Caco-2 (cell line): Measurements from ENCODE around the gene CXCL10. TPM values are rescaled to one million over a fixed set of nuclear protein-coding genes. Genes with fewer than 3 reads are reported as not detected.
A peak's percentile ranks its signal among the peaks of the same experiment; 100 is the strongest.

Source experiments
- BruUV-seq: library from RNA; stranded (reverse); fragments of 400-500 nt; replicated peaks from 2 replicates; lab custom pipeline; 2021; lab: Mats Ljungman, UMichigan
- CTCF ChIA-PET: fragments of 300-600 bp; sonication (Branson Sonifier 250); formaldehyde crosslinking; loops from one replicate; lab custom pipeline; 2022; ENCODE audit warnings: antibody characterized with exemption; lab: Charles Lee
- POLR2A ChIA-PET: fragments of 300-600 bp; sonication (Branson Sonifier 250); formaldehyde crosslinking; loops from one replicate; lab custom pipeline; 2022; ENCODE audit warnings: antibody characterized with exemption; lab: Charles Lee
- DNase-seq, 2 experiments: peaks; one replicate each; pipeline versions ENCODE4 v3.0.0 to v3.0.0-alpha.2; 2020 to 2022
- H3K27me3 ChIP-seq: replicated peaks from 2 replicates; pipeline ENCODE4 v1.6.0; 2011; ENCODE audit warnings: low read length; ENCODE audit not compliant: control insufficient read depth, insufficient read depth
- H3K36me3 ChIP-seq: 2 replicates; pipeline ENCODE4 v1.5.1; 2011; ENCODE audit warnings: low read length; ENCODE audit not compliant: control insufficient read depth, insufficient read depth
- H3K4me1 ChIP-seq: fragments of 250-450 bp; sonication (Bioruptor Pico); 2 replicates; pipeline ENCODE4 v1.5.1; 2020; ENCODE audit warnings: mild to moderate bottlenecking
- H3K4me3 ChIP-seq: 2 replicates; pipeline ENCODE4 v1.5.1; 2011; ENCODE audit warnings: low read depth, mild to moderate bottlenecking, control low read depth, low read length
- H3K9me3 ChIP-seq: fragments of 250-450 bp; sonication (Bioruptor Pico); 2 replicates; pipeline ENCODE4 v1.5.1; 2020; ENCODE audit warnings: mild to moderate bottlenecking, moderate library complexity
- H3K27ac Mint-ChIP-seq: one replicate; pipeline ENCODE4 v1.8.0; 2022; ENCODE audit warnings: mixed read lengths; ENCODE audit not compliant: unreplicated experiment
- H3K27me3 Mint-ChIP-seq: one replicate; pipeline ENCODE4 v1.8.0; 2022; ENCODE audit warnings: mixed read lengths; ENCODE audit not compliant: insufficient read depth, unreplicated experiment
- H3K36me3 Mint-ChIP-seq: one replicate; pipeline ENCODE4 v1.8.0; 2022; ENCODE audit warnings: mild to moderate bottlenecking, mixed read lengths; ENCODE audit not compliant: insufficient read depth, unreplicated experiment
- H3K4me1 Mint-ChIP-seq: one replicate; pipeline ENCODE4 v1.8.0; 2022; ENCODE audit warnings: low read depth, mixed read lengths; ENCODE audit not compliant: unreplicated experiment
- H3K4me3 Mint-ChIP-seq: one replicate; pipeline ENCODE4 v1.8.0; 2022; ENCODE audit warnings: mild to moderate bottlenecking, moderate library complexity, mixed read lengths; ENCODE audit not compliant: unreplicated experiment
- H3K9me3 Mint-ChIP-seq: one replicate; pipeline ENCODE4 v1.8.0; 2022; ENCODE audit warnings: mixed read lengths; ENCODE audit not compliant: unreplicated experiment
- intact Hi-C: fragments of 100-400 bp; cut with micrococcal nuclease; formaldehyde crosslinking; loops from one replicate; pipeline ENCODE4 v1.10.0; 2022; ENCODE audit not compliant: unreplicated experiment
- total RNA-seq: library from RNA; stranded (reverse); gene quantifications from 2 replicates; pipeline ENCODE4 v1.2.3, GENCODE V29; 2022
- TF ChIP-seq, protein P1 (sequence below), 2 experiments: fragments of 200-600 bp in 1 of 2; IDR thresholded peaks; 1 replicate in 1 of 2; 2 replicates in 1 of 2; pipeline versions ENCODE4 v1.5.1 to v1.8.0; 2011 to 2022; ENCODE audit warnings: antibody characterized with exemption in 1 of 2, control low read depth in 1 of 2, inconsistent platforms in 1 of 2, low read depth in 1 of 2, low read length in 1 of 2, mild to moderate bottlenecking in 1 of 2, moderate library complexity in 1 of 2; ENCODE audit not compliant: insufficient read depth in 1 of 2, severe bottlenecking in 1 of 2, unreplicated experiment in 1 of 2

Gene CXCL10
- total RNA-seq, 1 experiment from 2014 or later, result not detected

DNA sequence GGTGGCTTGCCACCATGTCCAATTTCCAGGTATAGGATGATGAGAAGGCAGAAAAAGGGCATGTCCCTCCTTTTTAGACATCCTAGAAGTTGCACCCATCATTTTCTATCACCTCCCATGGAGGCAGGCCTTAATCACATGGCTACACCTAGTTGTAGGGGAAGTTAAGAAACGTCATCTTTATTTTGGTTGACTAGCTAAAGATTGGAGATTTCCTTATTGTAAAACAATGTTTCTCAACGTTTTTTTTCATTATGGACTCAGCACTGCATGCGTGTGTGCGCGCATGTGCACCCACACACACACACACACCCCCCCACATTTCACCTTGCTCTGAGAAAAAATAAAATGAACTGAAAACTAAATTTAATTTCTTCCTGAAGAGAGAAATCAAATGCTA lies 14.0 kb downstream of the CXCL10 start:
- no peak overlapping the region for H3K4me3 Mint-ChIP-seq
- BruUV-seq, result no TSS peak
- intact Hi-C loops, result no loop called here
- TF ChIP-seq, protein P1, sequence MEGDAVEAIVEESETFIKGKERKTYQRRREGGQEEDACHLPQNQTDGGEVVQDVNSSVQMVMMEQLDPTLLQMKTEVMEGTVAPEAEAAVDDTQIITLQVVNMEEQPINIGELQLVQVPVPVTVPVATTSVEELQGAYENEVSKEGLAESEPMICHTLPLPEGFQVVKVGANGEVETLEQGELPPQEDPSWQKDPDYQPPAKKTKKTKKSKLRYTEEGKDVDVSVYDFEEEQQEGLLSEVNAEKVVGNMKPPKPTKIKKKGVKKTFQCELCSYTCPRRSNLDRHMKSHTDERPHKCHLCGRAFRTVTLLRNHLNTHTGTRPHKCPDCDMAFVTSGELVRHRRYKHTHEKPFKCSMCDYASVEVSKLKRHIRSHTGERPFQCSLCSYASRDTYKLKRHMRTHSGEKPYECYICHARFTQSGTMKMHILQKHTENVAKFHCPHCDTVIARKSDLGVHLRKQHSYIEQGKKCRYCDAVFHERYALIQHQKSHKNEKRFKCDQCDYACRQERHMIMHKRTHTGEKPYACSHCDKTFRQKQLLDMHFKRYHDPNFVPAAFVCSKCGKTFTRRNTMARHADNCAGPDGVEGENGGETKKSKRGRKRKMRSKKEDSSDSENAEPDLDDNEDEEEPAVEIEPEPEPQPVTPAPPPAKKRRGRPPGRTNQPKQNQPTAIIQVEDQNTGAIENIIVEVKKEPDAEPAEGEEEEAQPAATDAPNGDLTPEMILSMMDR (IDR thresholded peaks at IDR 0.05; ENCODE audit: insufficient read depth in 1 of 2, low read depth in 1 of 2, low read length in 1 of 2, severe bottlenecking in 1 of 2, unreplicated experiment in 1 of 2), result no peak
- no peak for DNase-seq
- Histone ChIP-seq H3K4me3 (no peak overlapping the region), H3K36me3 (no peaks in the 10 kb centered on the region), H3K27me3 (no peaks in the 10 kb centered on the region), H3K9me3 (no peaks in the 10 kb centered on the region), H3K4me1 (peaks cover 49% of the 10 kb centered on the region)
- H3K36me3 Mint-ChIP-seq, result no peaks in the 10 kb centered on the region
- H3K9me3 Mint-ChIP-seq, result peaks cover 2% of the 10 kb centered on the region
- H3K27ac Mint-ChIP-seq, result no peak overlapping the region
- ChIA-PET POLR2A (no interaction called here), CTCF (no interaction called here)
- H3K27me3 Mint-ChIP-seq, result no peaks in the 10 kb centered on the region
- H3K4me1 Mint-ChIP-seq, result peaks cover 33% of the 10 kb centered on the region

DNA sequence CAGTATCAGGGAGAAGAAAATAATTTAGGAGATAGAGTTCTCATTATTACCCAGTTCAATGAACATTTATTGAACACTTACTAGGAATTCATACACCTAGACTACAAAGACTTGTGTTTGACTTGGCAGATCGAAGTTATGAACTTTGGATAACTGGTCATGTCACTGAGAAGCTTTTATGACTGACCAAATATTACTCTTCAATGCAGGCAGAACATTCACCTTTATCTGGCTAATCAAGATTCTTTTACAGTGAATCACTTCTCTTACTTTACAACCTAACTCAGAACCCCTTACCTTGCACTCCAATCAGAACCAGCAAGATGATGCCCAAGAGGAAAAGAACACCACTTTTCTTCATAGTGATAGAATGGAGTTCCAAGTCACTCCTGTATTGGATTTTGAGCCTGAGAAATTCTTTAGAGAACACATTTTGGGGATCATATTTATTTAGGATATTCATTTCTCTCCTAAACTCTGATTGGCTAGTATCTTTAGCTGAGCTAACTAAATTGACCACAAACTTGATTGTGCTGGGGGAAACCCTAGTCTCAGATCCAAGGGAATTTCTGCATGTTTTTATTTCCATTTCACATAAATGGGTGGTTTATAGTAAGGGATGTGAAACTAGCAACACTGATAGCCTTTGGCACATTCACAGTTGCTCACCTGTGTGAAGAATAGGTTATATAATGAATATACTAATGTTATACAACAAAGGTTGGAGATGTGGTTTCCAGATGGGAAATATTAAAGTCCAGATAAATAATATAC lies 16.0 kb downstream of the CXCL10 start, which contains the start of gene CXCL9:
Gene CXCL9, minus strand, starts transcription at position 421 of the 774 bp plus-strand sequence. Its CDS starts 60 bp downstream, at position 361.
- TF ChIP-seq, protein P1 (IDR thresholded peaks at IDR 0.05; ENCODE audit: insufficient read depth in 1 of 2, low read depth in 1 of 2, low read length in 1 of 2, severe bottlenecking in 1 of 2, unreplicated experiment in 1 of 2), result no peak
- POLR2A ChIA-PET, result interaction anchor here (1.1 kb wide), 1 partner anchor 16 kb away, joined by 3 read pairs; the partner anchor contains the start of gene SDAD1
- Histone ChIP-seq H3K9me3 (no peaks in the 10 kb centered on the region), H3K27me3 (no peaks in the 10 kb centered on the region), H3K4me1 (peaks cover 30% of the 10 kb centered on the region), H3K4me3 (no peak within 1 kb of the TSS), H3K36me3 (no peaks in the 10 kb centered on the region)
- BruUV-seq, result no TSS peak
- Mint-ChIP-seq H3K36me3 (no peaks in the 10 kb centered on the region), H3K9me3 (peaks cover 17% of the 10 kb centered on the region), H3K4me3 (peak within 1 kb of the TSS; percentile 7), H3K27ac (peak within 1 kb of the TSS; percentile 54), H3K27me3 (no peaks in the 10 kb centered on the region), H3K4me1 (peaks cover 20% of the 10 kb centered on the region)
- peak in 1 of 2 experiments; percentile 15 for DNase-seq
- CTCF ChIA-PET, result no interaction called here
- intact Hi-C loops, result no loop called here

DNA sequence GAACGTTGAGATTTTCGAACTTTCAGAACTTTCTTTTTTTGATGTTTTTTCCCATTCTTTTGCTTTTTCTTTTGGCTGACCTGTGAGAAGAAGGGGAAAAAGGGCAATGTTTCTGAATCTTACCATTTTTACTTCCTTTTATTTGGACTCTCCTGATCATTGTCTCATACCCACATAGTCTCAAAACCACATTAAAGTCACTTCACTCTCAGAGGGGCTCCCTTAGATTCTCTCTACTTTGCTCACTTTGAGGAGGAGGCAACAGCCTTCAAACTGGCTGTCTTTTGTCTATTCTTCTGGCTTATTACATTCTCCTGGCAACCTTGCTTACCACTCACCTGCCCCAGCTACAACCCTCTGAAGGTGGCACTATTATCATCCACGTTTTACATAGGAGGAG lies 19.7 kb downstream of the CXCL10 start:
- no peak overlapping the region for H3K4me3 ChIP-seq
- no peak overlapping the region for H3K4me3 Mint-ChIP-seq
- DNase-seq, result no peak
- no TSS peak for BruUV-seq
- peaks cover 42% of the 10 kb centered on the region for H3K4me1 ChIP-seq
- no peaks in the 10 kb centered on the region for H3K27me3 Mint-ChIP-seq
- peaks cover 19% of the 10 kb centered on the region for H3K9me3 Mint-ChIP-seq
- ChIA-PET CTCF (no interaction called here), POLR2A (interaction anchor here (0.6 kb wide), 1 partner anchor 284 kb away, joined by 3 read pairs; no protein-coding TSS in a partner anchor)
- H3K9me3 ChIP-seq, result no peaks in the 10 kb centered on the region
- no peaks in the 10 kb centered on the region for H3K36me3 ChIP-seq
- intact Hi-C loops, result no loop called here
- no peak overlapping the region for H3K27ac Mint-ChIP-seq
- H3K4me1 Mint-ChIP-seq, result peaks cover 17% of the 10 kb centered on the region
- H3K27me3 ChIP-seq, result no peaks in the 10 kb centered on the region
- TF ChIP-seq, protein P1 (IDR thresholded peaks at IDR 0.05; ENCODE audit: insufficient read depth in 1 of 2, low read depth in 1 of 2, low read length in 1 of 2, severe bottlenecking in 1 of 2, unreplicated experiment in 1 of 2), result no peak
- no peaks in the 10 kb centered on the region for H3K36me3 Mint-ChIP-seq
